ENCODE results near the gene HEG1.
A peak's percentile ranks its signal among the peaks of the same experiment; 100 is the strongest.

The HEG1 gene

GRCh38 chr3:124935794-124936542 is 119.8 kb downstream of the HEG1 start:
- DNase-seq, result no peak

- DNase-seq, result no peak
These were observed 120.5 kb downstream of the HEG1 start for GRCh38 chr3:124935264-124935663.

- no peak for DNase-seq
These were observed 121.2 kb downstream of the HEG1 start, which contains the start of gene MUC13 for GRCh38 chr3:124934577-124934976. Gene MUC13, minus strand, starts transcription at chr3:124934751. Its CDS starts 39 bp downstream, at chr3:124934712.

GRCh38 chr3:124928333-124929202 is 127.2 kb downstream of the HEG1 start:
- peak; percentile 69 for DNase-seq

- no peak for DNase-seq
These were observed 128.2 kb downstream of the HEG1 start for GRCh38 chr3:124927574-124928045.

DNA sequence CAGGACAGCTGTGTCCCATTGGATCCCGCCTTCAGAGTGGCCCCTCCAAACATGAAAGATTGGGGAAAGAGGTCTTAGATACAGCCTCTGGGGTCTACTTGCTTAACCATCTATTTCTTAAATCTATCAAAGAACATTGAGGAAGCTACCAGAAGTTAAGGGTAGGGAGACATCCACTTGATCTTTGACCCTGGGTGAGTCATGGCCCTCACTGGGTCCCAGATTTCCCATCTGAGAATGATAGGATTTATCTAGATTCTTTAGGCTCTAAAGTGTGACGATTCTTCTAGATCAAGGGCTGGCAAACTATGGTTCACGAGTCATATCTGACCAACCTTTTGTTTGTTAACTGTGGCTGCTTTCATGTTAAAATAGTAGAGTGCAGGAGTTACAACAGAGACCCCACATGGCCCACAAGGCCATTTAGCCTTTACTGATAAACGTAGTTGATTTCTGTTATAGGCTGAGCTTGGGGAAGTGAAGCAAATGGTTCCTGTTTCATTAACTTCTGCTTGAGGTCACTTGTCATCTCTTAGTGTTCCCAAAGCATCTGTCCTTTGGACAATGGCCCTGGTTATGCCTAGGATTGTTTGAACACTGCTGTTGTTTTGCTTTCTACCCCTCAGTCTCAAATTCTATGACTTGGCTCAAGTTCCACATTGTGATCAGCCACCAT is 129.2 kb downstream of the HEG1 start:
- no peak for DNase-seq

DNA sequence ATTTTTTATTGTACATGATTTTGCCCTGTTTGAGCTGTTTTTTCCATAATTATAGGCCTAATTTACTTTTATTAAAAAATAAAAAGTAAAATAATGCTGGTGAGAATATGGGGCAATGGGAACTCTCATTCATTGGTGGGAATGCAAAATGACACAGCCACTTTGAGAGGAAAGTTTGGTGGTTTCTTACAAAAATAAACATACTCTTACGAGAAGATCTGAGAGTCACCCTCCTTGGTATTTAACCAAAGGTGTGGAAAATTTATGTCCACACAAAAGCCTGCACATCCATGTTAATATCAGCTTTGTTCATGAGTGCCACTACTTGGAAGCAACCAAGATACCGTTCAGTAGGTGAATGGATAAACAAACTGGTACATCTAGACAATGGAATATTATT is 131.1 kb downstream of the HEG1 start:
- DNase-seq, result no peak

- DNase-seq, result no peak
These were observed 132.0 kb downstream of the HEG1 start for GRCh38 chr3:124923833-124924232.

GRCh38 chr3:124920718-124921117 is 135.1 kb downstream of the HEG1 start:
- no peak for DNase-seq

DNA sequence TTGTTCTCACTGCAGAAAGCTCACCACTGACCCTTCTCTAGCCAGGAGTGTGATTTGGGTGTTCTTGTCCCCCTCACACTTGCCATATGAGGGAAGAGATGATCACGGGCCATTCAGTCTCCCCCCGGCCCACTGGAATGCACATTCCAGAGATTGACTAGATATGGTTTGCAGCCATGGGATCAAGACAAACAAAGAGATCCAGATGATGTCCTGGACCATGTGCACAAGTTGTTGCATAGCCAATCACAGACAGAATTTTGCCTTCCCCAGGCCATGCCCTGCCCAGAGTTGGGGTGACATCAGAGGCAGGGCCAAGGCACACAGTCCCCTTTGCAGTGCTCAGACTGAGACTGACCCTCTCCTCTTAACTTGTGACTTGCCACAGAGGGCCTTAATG is 136.0 kb downstream of the HEG1 start:
- no peak for DNase-seq

- no peak for DNase-seq
These were observed 137.3 kb downstream of the HEG1 start for GRCh38 chr3:124918524-124918923.

- DNase-seq, result no peak
These were observed 138.9 kb downstream of the HEG1 start for GRCh38 chr3:124916837-124917409.

All from hematopoietic multipotent progenitor cell treated with erythropoietin and hydrocortisone succinate and interleukin-3 and kit ligand, for 8 days (in vitro differentiated cells).